Measurements from ENCODE around the gene MCC.

Gene MCC

GRCh38 chr5:113100981-113101380 is 387.3 kb downstream of the MCC start:
- Histone ChIP-seq H3K4me3 (replicated peaks; ENCODE audit: insufficient read depth, low read length) (no peak overlapping the region), H3K27me3 (ENCODE audit: insufficient read depth, poor library complexity, severe bottlenecking) (no peaks in the 10 kb centered on the region), H3K27ac (replicated peaks) (no peak overlapping the region)
- no peak for DNase-seq (ENCODE audit: low read depth in 1 of 2, low spot score in 1 of 2)
- TF ChIP-seq REST (IDR thresholded peaks at IDR 0.05; ENCODE audit: insufficient replicate concordance, low read depth): no peak
- no peak for TF ChIP-seq POLR2AphosphoS5 (IDR thresholded peaks at IDR 0.05; ENCODE audit: low read depth)

- DNase-seq (ENCODE audit: low read depth in 1 of 2, low spot score in 1 of 2): no peak
- no peak for TF ChIP-seq REST (IDR thresholded peaks at IDR 0.05; ENCODE audit: insufficient replicate concordance, low read depth)
- no peak for TF ChIP-seq CTCF (IDR thresholded peaks at IDR 0.05; ENCODE audit: insufficient read depth, low read length)
- no peak for TF ChIP-seq GABPA (IDR thresholded peaks at IDR 0.05; ENCODE audit: low read depth)
- TF ChIP-seq SPI1 (IDR thresholded peaks at IDR 0.05; ENCODE audit: borderline replicate concordance, low read depth): no peak
- TF ChIP-seq POLR2AphosphoS5 (IDR thresholded peaks at IDR 0.05; ENCODE audit: low read depth): no peak
- H3K27ac ChIP-seq (replicated peaks): no peak overlapping the region
- H3K4me3 ChIP-seq (replicated peaks; ENCODE audit: insufficient read depth, low read length): no peak overlapping the region
- no peaks in the 10 kb centered on the region for H3K27me3 ChIP-seq (ENCODE audit: insufficient read depth, poor library complexity, severe bottlenecking)
Observed at GRCh38 chr5:113099822-113100221, 388.4 kb downstream of the MCC start.

GRCh38 chr5:113098378-113098777 is 389.9 kb downstream of the MCC start:
- no peaks in the 10 kb centered on the region for H3K27me3 ChIP-seq (ENCODE audit: insufficient read depth, poor library complexity, severe bottlenecking)
- no peak for DNase-seq (ENCODE audit: low read depth in 1 of 2, low spot score in 1 of 2)
- no peak overlapping the region for H3K27ac ChIP-seq (replicated peaks)
- H3K4me3 ChIP-seq (replicated peaks; ENCODE audit: insufficient read depth, low read length): no peak overlapping the region
- TF ChIP-seq REST (IDR thresholded peaks at IDR 0.05; ENCODE audit: insufficient replicate concordance, low read depth) (no peak), CTCF (IDR thresholded peaks at IDR 0.05; ENCODE audit: insufficient read depth, low read length) (no peak), POLR2AphosphoS5 (IDR thresholded peaks at IDR 0.05; ENCODE audit: low read depth) (no peak), GABPA (IDR thresholded peaks at IDR 0.05; ENCODE audit: low read depth) (no peak), SPI1 (IDR thresholded peaks at IDR 0.05; ENCODE audit: borderline replicate concordance, low read depth) (no peak)

GRCh38 chr5:113095831-113096230 is 392.4 kb downstream of the MCC start:
- H3K4me3 ChIP-seq (replicated peaks; ENCODE audit: insufficient read depth, low read length): no peak overlapping the region
- DNase-seq (ENCODE audit: low read depth in 1 of 2, low spot score in 1 of 2): no peak
- H3K27me3 ChIP-seq (ENCODE audit: insufficient read depth, poor library complexity, severe bottlenecking): no peaks in the 10 kb centered on the region
- H3K27ac ChIP-seq (replicated peaks): no peak overlapping the region
- TF ChIP-seq GABPA (IDR thresholded peaks at IDR 0.05; ENCODE audit: low read depth) (no peak), CTCF (IDR thresholded peaks at IDR 0.05; ENCODE audit: insufficient read depth, low read length) (no peak), POLR2AphosphoS5 (IDR thresholded peaks at IDR 0.05; ENCODE audit: low read depth) (no peak), REST (IDR thresholded peaks at IDR 0.05; ENCODE audit: insufficient replicate concordance, low read depth) (no peak), SPI1 (IDR thresholded peaks at IDR 0.05; ENCODE audit: borderline replicate concordance, low read depth) (no peak)
